Effector memory CD8-positive, alpha-beta T cell (primary cell): Measurements from ENCODE around the gene MKNK2.

Source experiments
- ATAC-seq: fragments of 150-1000 bp; cut with Tn5 transposase; replicated peaks from 2 replicates; pipeline ENCODE4 v1.10.0; 2021; ENCODE audit warnings: mild to moderate bottlenecking, moderate library complexity
- DNase-seq, 3 experiments: peaks; one replicate each; pipeline ENCODE4 v3.0.0; 2021
- H3K27ac Mint-ChIP-seq, 2 donors: one replicate each; pipeline ENCODE4 v1.8.0; 2022; ENCODE audit warnings: mild to moderate bottlenecking in 2 of 2, mixed read lengths in 2 of 2, moderate library complexity in 2 of 2
- H3K27me3 Mint-ChIP-seq, 2 donors: one replicate each; pipeline ENCODE4 v1.8.0; 2022; ENCODE audit warnings: mixed read lengths in 2 of 2
- H3K36me3 Mint-ChIP-seq: one replicate; pipeline ENCODE4 v1.8.0; 2022; ENCODE audit warnings: mild to moderate bottlenecking, moderate library complexity, mixed read lengths; ENCODE audit not compliant: insufficient read depth
- H3K4me1 Mint-ChIP-seq, 2 donors: one replicate each; pipeline ENCODE4 v1.8.0; 2022; ENCODE audit warnings: low read depth in 2 of 2, mixed read lengths in 2 of 2
- H3K4me3 Mint-ChIP-seq, 2 donors: one replicate each; pipeline ENCODE4 v1.8.0; 2022; ENCODE audit warnings: mild to moderate bottlenecking in 2 of 2, mixed read lengths in 2 of 2, moderate library complexity in 2 of 2
- H3K9me3 Mint-ChIP-seq, 2 donors: one replicate each; pipeline ENCODE4 v1.8.0; 2022; ENCODE audit warnings: mixed read lengths in 2 of 2

MKNK2 gene

DNA sequence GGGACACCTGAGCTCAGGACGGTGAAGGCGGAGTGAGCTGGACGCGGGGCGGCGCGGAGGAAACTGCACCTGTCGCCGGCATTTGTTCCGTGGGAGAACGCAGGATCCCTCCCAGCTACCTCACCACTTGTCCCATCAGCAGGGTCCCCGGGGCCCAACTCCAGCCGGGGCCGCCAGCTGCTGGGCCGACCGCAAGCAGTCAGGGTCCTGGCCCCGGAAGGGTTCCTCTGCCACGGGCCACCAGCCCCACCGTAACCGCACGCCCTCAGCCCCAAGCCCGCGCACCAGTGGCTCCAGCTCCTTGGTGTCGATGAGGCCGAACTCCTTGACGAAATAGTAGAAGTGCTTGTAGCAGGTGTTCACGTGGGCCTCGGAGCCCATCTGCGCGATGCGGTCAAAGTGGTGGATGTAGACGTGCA, 25.5 kb upstream of the MKNK2 start:
- peaks cover 100% of the 10 kb centered on the region for H3K36me3 Mint-ChIP-seq

DNA sequence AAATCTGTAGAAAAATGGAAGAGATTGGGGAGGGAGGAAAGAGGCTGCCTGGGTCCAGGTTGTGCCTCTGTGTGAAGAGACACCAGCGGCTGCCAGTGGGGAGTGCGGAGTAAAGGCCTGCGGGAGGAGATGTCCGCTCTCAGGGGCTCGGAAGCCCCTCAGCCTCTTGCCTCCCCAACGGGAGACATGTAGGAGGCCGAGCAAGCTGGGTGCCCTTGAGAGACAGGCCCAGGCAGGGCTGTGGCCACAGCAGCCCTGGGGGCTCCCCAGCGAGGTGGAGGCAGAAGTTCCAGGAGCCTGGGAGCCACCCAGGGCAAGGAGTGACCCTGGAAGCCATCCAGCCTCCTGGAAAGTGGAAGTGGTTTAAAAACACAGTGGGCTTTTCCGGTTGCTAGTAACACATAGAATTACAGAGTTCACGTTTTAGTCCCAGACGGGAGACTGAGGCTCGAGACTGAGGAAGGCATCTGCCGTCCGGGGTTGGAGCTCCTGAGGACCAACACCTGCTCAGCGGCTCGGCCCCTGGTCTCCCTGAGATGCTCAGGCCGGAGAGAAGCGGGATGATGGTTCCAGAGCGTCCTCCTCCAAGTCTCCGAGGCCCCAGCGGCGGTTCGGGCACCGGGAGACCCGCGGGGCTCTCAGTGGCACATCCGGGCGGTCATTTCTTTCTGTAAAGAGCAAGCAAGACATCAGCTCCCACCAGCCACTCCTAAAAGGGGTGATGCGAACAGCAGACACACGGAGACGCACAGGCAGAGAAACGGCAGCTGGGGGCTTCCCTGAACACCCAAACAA, 21.9 kb upstream of the MKNK2 start:
- ATAC-seq (no peak), DNase-seq (no peak)
- Mint-ChIP-seq H3K4me3 (peak overlapping the region; percentile 1 to 43), H3K27ac (peak overlapping the region; percentile 90 to 92), H3K36me3 (peaks cover 100% of the 10 kb centered on the region), H3K4me1 (peaks cover 12 to 27% of the 10 kb centered on the region in 2 donors), H3K9me3 (no peaks in the 10 kb centered on the region), H3K27me3 (no peaks in the 10 kb centered on the region)

More for the DNA sequence above, 25.5 kb upstream of the MKNK2 start:
- no peak overlapping the region for H3K4me3 Mint-ChIP-seq
- H3K27ac Mint-ChIP-seq: peak overlapping the region in 1 of 2 donors; percentile 98
- no peak for DNase-seq
- no peaks in the 10 kb centered on the region for H3K9me3 Mint-ChIP-seq
- ATAC-seq: no peak
- H3K27me3 Mint-ChIP-seq: no peaks in the 10 kb centered on the region
- peaks cover 25 to 31% of the 10 kb centered on the region in 2 donors for H3K4me1 Mint-ChIP-seq

DNA sequence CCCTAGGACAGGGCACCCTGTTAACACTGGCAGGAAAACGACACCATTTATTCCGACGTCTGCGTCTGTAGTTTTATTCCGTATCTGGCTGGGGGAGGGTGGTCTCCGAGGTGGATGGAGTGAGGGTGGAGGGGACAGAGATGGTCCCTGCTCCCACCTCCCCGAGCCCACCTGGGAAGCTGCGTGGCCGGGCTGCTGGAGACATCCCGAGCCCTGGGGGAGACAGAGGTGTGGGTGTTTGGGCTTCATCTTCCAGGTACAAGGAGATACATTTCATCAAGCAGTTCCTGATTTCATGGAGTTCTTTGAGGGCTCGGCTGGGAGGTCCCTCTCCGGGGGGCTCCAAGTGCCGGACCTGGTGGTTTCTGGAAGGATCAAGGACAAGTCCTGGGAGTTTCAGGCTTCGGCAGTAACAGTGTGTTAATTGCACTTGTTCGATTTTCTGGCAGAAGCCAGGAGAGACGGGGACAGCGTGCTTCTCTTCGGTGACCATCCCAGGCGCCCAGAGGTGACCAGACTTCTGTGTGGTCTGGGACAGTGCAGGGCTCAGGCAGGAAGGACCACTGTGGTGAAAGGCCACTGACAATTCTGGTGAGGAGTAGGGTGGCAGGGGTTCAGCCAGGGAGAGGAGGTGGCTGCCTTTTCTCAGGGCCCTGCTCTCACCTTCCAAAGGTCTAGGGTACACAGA, 20.1 kb upstream of the MKNK2 start:
- ATAC-seq (no peak), DNase-seq (no peak)
- Mint-ChIP-seq H3K4me3 (peak overlapping the region; percentile 3 to 36), H3K36me3 (peaks cover 89% of the 10 kb centered on the region), H3K9me3 (no peaks in the 10 kb centered on the region), H3K4me1 (peaks cover 12 to 27% of the 10 kb centered on the region in 2 donors), H3K27ac (peak overlapping the region; percentile 74 to 90), H3K27me3 (no peaks in the 10 kb centered on the region)

DNA sequence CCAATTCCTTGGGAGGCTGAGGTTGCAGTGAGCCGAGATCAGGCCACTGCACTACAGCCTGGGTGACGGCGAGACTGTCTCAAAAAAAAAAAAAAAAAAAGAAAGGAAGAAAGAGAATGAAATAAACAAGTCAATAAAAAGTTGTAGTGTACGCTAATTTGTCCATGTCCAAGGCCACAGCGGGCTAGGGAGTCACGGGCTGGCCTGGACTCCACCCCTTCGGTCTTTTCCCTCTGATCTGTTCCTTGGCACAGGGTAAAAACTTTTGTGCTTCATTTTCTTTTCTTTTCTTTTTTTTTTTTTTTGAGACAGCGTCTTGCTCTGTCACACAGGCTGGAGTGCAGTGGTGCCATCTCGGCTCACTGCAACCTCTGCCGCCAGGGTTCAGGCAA, 19.4 kb upstream of the MKNK2 start:
- H3K27ac Mint-ChIP-seq: peak overlapping the region; percentile 74 to 90
- no peaks in the 10 kb centered on the region for H3K27me3 Mint-ChIP-seq
- peaks cover 82% of the 10 kb centered on the region for H3K36me3 Mint-ChIP-seq
- H3K9me3 Mint-ChIP-seq: no peaks in the 10 kb centered on the region
- no peak for DNase-seq
- no peak for ATAC-seq
- H3K4me1 Mint-ChIP-seq: peaks cover 12 to 27% of the 10 kb centered on the region in 2 donors
- H3K4me3 Mint-ChIP-seq: peak overlapping the region in 1 of 2 donors; percentile 36

DNA sequence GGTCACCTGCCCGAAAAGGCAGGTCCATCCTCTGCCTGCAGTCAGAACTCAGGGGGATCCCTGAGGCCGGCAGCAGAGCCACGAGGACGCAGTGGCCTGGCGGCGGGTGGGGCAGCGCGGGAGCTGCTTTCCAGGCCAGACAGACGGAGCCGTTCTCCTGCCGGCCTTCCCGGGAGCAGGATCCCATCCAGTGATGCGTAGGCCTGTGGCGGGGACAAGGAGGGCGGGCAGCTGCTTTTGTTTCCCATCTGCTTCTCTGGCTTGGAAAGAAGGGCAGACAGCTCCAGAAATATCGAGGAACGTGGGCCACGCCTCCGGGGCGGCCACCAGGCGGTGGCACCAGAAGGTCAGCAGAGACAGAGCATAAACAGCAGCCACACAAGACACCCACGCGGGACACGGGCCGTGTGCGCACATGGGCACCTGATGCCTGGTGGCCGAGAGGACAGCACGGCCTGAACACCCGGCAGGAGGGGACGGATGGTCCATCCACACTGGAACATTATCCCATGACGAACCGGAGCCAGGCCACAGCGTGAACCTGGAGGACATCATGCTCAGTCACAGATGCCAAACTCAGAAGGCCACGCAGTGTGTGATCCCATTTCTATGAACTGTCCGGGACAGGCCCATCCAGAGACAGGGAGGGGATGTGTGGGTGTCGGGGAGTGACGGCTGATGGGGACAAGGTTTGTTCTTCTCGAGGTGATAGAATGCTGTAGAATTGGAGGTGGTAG, 13.9 kb upstream of the MKNK2 start:
- DNase-seq (no peak), ATAC-seq (no peak)
- H3K4me3 Mint-ChIP-seq: no peak overlapping the region
- no peaks in the 10 kb centered on the region for H3K27me3 Mint-ChIP-seq
- peaks cover 40% of the 10 kb centered on the region for H3K36me3 Mint-ChIP-seq
- peak overlapping the region; percentile 46 to 67 for H3K27ac Mint-ChIP-seq
- peaks cover 17 to 28% of the 10 kb centered on the region in 2 donors for H3K4me1 Mint-ChIP-seq
- no peaks in the 10 kb centered on the region for H3K9me3 Mint-ChIP-seq

DNA sequence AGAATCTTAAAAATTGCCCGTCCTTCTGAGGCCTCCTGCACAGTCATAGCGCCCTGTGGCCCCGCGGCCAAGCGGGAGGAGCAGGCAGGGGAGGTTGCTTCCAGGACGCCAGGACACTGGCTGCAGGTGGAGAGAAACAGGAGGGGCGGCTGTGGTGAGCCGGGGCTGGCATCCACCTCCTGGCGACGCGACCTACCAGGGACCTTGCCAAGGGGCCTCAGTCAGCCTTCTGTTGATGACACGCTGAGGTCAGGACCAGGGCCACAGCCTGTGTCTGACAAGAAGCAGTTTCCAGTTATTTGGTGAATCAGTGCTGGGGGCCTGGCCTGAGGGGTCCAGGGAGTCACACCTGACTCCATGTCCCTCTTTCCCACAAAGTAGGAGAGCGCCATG, 13.3 kb upstream of the MKNK2 start:
- Mint-ChIP-seq H3K9me3 (no peaks in the 10 kb centered on the region), H3K4me1 (peaks cover 13 to 22% of the 10 kb centered on the region in 2 donors), H3K4me3 (no peak overlapping the region), H3K27me3 (no peaks in the 10 kb centered on the region), H3K27ac (peak overlapping the region in 1 of 2 donors; percentile 67), H3K36me3 (peaks cover 35% of the 10 kb centered on the region)
- no peak for DNase-seq
- no peak for ATAC-seq

DNA sequence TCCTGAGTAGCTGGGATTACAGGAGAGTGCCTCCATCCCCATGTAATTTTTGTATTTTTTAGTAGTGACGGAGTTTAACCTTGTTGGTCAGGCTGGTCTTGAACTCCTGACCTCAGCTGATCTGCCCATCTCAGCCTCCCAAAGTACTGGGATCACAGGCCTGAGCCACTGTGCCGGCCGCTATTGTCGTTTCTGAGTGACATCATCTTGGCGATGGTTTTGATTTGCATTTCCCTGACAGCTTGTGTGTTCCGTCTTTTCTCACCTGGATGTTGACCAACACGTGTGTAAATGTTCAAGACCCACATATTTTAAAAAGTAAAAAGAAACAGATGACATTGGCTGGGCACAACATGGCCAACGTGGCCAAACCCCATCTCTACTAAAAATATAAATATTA, 12.8 kb upstream of the MKNK2 start:
- peak overlapping the region in 1 of 2 donors; percentile 67 for H3K27ac Mint-ChIP-seq
- no peak for ATAC-seq
- peaks cover 13 to 22% of the 10 kb centered on the region in 2 donors for H3K4me1 Mint-ChIP-seq
- H3K4me3 Mint-ChIP-seq: peak overlapping the region in 1 of 2 donors; percentile 92
- H3K9me3 Mint-ChIP-seq: no peaks in the 10 kb centered on the region
- no peaks in the 10 kb centered on the region for H3K27me3 Mint-ChIP-seq
- peaks cover 29% of the 10 kb centered on the region for H3K36me3 Mint-ChIP-seq
- no peak for DNase-seq

DNA sequence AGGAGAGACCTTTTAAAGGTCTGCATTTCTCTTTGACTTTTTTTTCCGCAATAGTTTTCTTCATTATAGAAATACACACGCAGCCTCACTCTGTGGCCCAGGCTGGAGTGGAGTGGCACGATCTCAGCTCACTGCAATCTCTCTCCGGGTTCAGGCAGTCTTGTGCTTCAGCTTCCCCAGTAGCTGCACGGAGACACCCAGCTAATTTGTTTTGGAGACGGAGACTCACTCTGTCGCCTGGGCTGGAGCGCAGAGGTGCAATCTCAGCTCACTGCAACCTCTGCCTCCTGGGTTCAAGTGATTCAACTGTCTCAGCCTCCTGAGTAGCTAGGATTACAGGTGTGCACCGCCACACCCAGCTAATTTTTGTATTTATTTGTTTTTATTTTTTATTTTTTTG, 11.7 kb upstream of the MKNK2 start:
- Mint-ChIP-seq H3K4me3 (peak overlapping the region; percentile 81 to 92), H3K9me3 (no peaks in the 10 kb centered on the region), H3K27me3 (no peaks in the 10 kb centered on the region), H3K4me1 (peaks cover 18 to 21% of the 10 kb centered on the region in 2 donors), H3K36me3 (peaks cover 22% of the 10 kb centered on the region), H3K27ac (peak overlapping the region; percentile 97 to 98)
- ATAC-seq (no peak), DNase-seq (no peak)

DNA sequence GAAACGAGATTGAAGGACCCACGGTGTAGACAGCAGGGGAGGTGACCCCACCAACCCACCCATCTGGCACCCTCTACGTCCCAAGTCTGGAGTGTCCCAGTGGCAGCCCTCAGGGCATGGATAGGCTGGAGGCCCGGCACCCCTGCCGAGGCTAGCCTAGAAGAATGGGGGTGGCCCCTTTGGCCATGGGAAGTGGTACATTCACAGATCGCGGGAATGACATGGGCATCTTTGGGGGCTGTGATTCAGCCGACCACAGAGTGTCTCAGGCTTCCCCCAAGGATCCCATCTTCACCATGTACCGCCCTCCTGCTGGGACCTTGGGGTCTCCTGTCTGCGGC, 11.3 kb upstream of the MKNK2 start:
- H3K9me3 Mint-ChIP-seq: no peaks in the 10 kb centered on the region
- peak overlapping the region; percentile 81 to 92 for H3K4me3 Mint-ChIP-seq
- H3K36me3 Mint-ChIP-seq: peaks cover 20% of the 10 kb centered on the region
- DNase-seq (no peak), ATAC-seq (no peak)
- H3K27me3 Mint-ChIP-seq: no peaks in the 10 kb centered on the region
- H3K27ac Mint-ChIP-seq: peak overlapping the region; percentile 97 to 98
- peaks cover 19 to 21% of the 10 kb centered on the region in 2 donors for H3K4me1 Mint-ChIP-seq

DNA sequence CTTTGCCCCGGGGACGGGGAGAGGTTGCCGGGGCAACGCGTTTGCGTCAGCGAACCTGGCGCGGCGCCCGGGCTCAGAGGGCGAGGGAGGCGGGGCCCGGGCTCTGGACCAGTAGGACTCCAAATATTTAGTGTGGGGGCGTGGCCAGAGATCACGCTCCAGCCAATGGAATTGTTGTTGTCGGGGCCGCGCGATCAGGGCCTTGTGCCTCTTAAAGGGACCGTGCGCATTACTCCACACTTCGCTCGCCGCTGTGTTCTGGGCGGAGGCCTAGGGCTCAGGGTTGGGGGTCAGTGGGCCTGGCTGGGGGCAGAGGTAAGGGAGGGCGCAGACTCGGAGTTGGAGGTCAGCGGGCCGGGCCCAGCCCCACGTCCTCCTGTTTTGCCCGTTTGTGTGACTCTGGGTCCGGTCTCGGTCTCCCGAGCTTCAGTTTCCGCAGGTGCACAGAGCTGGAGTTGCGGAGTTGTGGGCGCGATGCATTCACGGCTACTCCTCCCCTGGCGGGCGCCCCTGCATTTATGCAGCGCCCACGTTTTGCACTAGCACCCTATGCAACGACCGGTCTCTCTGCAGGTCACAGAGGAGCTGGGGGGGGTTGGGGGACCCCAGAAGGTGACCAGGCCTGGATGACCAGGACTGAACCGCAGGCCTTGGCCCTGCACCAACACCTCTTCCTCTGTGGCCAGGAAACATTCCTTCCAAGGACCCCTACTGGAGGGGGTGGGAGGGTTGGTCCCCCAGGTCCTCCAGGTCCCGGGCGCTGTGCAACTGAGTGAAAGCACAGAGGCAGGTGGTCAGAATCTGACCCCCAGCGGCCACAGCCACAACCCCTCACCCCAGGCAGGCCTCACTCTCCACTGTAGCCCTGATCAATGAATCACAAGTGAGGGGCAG, 10.7 kb upstream of the MKNK2 start:
- peak overlapping the region; percentile 81 to 92 for H3K4me3 Mint-ChIP-seq
- DNase-seq (peak; percentile 100), ATAC-seq (peak; percentile 85)
- no peaks in the 10 kb centered on the region for H3K27me3 Mint-ChIP-seq
- H3K9me3 Mint-ChIP-seq: no peaks in the 10 kb centered on the region
- H3K27ac Mint-ChIP-seq: peak overlapping the region; percentile 97 to 98
- H3K4me1 Mint-ChIP-seq: peaks cover 23 to 26% of the 10 kb centered on the region in 2 donors
- H3K36me3 Mint-ChIP-seq: peaks cover 20% of the 10 kb centered on the region

DNA sequence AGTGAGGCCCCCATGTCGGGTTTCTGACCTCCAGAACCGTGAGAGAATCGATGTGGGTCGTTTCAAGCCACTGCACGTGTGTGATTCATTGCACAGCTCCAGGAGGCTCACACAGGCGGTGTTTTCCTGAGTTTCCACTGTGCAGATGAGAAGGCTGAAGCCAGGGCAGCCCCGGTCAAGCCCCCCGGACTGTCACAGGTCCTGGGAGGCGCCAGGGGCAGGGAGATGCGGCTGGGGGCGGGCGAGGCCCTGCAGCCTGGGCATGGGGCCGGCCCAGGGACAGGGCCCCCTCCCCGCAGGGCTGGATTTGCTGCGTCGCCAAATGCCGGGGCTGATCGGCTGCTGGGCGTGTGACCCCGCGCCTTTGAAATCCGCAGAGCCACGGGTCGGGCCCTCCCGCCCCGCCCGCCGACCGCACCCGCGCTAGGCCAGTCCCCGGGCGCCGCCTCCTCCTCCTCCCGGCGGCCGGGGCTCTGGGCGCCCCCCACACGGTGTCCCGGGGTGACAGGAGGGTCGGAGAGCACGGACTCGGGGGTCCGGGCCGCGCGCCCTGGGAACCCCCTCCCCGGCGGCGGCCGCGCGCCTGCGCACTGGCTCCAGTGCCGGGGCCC, 9.9 kb upstream of the MKNK2 start:
- ATAC-seq (peak; percentile 68), DNase-seq (no peak)
- Mint-ChIP-seq H3K27ac (peak overlapping the region; percentile 97 to 98), H3K36me3 (peaks cover 19% of the 10 kb centered on the region), H3K27me3 (no peaks in the 10 kb centered on the region), H3K4me3 (peak overlapping the region; percentile 92 to 94), H3K9me3 (no peaks in the 10 kb centered on the region), H3K4me1 (peaks cover 23 to 31% of the 10 kb centered on the region in 2 donors)

DNA sequence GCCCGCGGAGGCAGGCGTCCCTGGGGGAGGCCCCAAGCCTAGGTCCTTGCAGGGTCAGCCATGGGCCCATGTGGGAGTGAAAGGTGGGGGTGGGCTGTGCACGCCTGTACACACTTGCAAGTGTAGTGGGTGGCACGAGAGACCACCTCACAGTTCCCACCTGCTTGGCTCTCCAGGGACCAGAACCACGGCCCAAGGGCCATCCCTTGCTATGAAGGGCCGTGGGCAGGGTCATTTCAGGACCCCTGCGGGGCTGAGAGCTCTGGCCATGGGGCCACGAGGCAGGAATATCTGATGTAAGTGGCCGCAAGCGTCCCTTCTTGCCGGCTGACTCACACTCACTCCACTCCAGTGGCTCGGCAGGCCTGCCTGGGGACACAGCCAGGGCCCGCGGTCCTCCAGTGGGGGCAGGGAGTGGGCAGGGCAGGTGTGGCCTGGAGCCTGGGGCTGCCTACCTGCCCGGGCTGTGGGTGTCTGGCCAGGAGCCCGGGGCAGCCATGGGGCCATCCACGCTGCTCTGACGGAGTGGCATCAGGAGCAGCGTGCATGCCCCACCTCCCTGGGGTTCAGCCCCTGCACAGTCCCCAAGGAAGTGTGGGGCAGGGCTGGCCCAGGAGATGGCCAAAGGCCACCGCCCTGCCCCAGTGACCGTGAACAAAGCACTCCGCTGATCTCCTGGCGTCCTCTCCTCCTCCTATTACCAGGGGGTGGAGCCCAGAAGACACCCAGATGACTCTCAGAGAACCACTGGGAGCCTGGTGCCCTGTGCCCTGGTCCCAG, 8.6 kb upstream of the MKNK2 start:
- Mint-ChIP-seq H3K9me3 (no peaks in the 10 kb centered on the region), H3K4me3 (peak overlapping the region; percentile 92 to 94), H3K27ac (peak overlapping the region; percentile 97 to 98), H3K27me3 (no peaks in the 10 kb centered on the region), H3K36me3 (peaks cover 19% of the 10 kb centered on the region), H3K4me1 (peaks cover 28 to 31% of the 10 kb centered on the region in 2 donors)
- DNase-seq (no peak), ATAC-seq (no peak)
